HG03159 (cell line): ENCODE results near the gene BAG5.
A peak's percentile ranks its signal among the peaks of the same experiment; 100 is the strongest.

Experiments
- ATAC-seq: cut with Tn5 transposase; IDR thresholded peaks from one replicate; pipeline ENCODE4 v1.9.1; 2021; ENCODE audit warnings: mild to moderate bottlenecking, moderate library complexity; ENCODE audit not compliant: unreplicated experiment

BAG5 gene

DNA sequence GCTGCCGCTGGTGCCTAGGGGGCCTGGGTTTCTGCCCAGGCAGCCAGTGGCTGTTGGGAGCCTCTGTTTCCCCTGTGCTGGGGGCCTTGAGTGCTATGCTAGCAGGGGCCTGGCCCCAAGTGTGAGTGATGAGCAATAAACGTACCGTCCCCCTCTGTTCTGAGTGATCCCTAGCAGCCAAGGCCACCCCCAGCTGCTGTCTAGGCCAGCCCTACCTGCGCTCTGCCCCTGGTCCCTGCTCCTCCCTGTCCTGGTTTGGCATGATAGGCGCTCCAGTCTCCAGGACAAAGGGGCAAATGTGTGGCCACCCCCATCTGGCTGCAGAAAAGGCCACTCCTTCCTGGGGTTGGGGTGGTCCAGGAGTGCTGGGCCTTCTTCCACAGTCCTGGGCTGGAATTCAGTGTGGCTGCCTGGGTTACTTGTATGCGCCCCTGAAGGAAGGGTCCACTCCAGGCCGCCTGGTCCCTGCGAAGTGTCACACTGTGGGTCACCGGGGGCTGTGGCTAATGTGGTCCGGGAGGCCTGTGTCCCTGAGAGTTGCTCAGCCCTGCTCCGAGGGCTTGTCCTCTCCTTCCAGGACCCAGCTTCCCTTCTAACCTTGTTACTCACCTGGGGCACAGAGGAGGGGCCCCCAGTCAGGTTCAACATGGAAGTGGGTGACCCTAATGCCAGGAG, 26.4 kb downstream of the BAG5 start:
- no peak for ATAC-seq

DNA sequence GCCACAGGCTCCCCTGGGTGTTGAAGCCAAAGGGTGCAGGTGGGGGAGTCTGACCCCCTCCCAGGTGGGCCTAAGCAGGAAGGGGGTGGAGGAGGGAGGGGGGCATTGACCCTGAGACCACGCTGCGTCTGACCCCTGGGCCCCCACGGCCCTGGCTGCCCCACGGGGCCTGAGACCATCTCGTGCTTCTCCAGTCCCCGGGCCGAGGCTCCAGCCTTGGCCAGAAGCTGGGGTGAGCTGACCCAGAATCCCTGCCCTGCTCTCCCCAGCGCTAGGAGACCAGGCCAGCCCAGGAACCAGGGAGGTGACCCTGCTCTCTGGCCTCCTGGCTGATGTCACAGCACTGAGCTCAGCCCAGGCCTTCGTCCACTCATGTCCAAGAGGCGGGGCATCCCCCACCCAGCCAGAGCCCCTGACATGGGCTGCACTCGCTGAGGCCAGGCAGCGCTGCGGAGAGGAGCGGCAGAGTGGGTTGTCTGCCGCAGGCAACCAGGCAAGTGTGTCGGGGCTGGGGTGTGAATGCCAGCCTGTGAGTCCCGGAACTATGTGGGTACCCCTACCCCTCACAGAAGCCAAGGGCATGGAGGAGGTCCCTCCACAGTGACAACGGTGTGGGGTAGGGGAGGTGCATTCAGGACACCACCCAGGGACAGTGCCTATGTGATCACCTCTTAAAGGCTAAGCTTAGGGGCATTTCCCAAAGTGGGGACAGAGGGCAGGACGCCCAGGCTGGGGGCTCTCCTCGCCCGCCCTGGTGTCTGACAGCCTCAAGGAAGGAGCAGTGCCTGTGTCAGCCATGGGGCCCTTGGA, 27.2 kb downstream of the BAG5 start:
- ATAC-seq: no peak

DNA sequence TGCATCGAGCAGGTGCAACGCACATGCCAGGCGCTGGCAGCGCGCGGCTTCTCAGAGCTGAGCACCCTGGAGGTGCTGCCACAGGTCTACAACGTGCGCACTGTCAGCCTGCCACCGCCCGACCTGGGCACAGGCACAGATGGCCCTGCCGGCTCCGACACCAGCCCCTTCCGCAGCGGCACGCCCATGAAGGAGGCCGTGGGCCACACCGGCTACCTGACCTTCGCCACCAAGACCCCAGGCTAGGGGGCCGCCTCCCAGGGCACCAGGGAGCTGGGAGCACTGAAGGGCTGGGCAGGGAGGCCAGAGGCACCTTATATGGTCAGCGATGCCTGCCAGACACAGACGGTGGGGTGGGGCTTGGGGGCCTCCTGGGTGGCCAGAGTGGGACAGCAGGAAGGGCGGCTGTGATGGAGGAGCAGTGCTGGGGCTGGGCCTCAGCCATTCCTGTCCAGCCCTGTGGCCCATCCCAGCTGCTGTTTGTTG, 27.8 kb downstream of the BAG5 start:
- no peak for ATAC-seq

DNA sequence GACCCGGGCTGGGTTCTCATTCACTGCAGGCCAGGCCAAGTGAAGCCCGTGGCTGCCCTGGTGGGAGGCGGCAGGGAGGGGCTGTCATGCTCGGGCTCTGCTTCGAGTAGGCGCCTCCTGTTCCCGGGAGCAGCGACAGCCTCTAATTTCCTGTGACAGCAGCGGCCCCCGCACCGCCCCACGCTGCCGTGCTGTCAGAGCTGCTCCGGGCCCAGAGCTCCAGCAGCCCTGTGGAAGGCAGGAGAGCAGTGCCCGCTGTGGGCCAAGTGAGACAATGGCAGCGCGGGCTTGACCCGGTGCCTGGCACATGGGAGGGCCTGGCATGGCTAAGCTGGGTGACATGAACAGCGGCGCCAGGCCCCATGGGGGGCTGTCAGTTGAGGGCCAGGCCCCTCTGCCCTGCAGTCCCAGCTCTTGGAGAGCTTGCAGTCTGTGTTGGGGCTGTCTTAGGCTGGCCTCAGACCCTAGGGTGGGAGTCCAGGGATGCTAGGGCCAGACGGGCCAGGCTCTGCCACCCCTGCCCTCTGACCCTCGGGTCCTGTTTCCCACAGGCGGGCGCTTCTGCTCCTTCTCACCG, 28.4 kb downstream of the BAG5 start:
- no peak for ATAC-seq

DNA sequence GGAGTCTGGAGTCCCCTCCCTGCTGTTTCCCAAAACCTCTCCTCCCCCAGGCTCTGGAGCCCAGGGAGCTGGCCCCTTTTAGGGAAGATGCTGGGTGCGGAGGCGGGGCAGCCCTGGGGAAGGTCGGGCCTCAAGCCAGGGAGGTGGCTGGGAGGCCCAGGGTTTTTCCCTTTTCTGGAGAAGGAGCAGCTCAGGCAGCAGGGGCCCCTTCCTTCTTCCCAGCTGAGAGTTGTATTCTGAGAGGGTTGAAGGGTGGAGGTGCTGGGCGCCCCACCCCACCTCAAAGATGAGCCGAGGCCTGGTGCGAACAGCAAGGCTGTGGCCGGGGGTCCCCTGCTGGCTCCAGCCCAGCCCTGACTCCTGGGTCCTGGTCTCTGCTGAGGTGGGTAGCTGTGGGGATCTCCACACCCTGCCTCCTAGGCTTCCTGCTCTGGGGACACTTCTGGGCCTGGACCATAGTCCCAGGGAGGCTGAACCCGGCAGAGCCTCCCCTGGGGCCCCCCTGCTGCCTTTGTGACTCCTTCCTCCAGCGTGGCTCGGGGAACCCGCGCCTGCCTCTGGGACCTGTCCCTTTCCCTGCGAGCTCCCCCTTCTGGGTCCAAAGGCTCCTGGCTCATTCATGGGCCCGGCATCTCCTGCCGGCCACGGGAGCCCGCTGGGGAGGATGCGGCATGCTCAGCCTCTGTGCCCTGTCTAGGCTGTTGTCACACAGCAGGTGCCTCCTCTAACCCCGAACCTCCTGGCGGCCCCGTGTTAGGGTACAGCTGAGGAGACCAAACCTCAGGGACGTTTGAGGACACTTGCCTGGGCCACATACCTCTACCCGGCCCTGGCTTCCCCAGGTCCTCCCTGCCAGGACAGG, 29.1 kb downstream of the BAG5 start:
- ATAC-seq: no peak

DNA sequence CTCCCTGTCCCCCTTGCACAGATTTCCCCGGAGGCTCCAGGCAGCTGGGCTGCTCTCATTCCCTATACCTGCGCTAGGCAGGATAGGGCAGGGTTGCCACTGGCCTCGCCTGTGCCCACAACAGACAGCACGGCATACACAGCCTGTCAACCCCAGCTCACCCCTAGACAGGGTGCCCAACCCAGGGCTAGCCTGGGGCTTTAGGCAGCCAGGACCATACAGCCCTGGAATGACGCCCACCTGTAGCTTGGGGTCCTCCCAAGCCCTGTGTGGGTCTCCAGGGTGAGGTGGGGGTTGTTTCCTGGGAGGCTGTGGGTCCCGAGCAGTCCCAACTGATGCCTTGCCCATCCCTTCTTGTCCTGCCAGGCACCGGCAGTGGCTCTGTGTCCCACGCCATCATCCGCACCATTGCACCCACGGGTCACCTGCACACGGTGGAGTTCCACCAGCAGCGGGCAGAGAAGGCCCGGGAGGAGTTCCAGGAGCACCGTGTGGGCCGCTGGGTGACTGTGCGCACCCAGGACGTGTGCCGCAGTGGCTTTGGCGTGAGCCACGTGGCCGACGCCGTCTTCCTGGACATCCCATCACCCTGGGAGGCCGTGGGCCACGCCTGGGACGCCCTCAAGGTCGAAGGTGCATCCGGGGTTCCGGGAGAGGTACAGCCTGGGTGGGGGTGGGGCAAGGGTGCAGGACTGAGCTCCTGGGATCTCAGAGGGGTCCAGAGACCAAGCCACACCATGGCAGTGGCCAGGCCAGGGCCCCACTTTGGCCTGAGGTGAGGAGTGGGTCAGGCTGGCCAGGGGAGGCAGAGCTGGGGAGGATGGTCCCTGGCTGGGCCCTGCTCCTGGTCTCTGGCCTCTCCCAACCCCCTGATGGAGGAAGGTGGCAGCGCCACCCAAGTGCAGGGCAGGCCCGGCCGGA, 30.0 kb downstream of the BAG5 start:
- no peak for ATAC-seq

DNA sequence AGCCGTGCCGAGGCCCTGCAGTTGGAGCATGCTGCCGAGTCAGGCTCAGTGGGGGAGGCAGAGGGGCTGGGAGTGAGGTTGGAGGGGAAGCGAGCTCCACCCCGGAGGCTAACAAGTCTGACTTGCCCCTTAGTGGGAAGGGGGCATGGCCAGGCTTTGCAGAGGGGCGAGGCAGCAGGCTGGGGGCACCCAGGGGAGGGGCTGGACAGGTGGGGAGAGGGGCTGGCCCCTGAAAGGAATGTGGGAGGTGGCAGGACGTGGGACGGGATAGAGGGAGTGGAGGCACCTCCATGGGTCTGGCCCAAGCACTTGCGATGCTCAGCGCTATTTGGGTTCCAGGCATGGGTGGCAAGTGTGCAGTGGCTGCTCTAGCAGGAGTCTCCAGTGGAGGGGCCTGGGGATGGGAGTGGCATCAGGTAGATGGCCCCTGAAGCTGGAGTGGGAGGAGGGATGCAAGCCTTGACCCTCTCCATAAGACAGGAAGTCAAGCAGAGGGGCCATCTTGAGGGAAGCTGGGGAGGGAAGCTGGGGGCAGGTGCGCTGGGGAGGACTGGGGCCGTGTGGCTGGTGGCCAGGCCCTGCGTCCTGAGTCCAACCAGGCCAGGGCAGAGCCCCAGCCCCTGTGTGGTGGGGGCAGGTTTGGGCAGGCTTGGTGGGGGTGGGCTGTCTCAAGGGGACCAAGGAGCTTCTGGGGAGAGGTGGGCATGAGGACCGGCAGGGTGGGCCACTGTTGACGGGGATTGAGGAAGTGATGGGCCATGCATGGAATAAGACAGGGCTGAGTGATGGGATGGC, 30.8 kb downstream of the BAG5 start:
- no peak for ATAC-seq

DNA sequence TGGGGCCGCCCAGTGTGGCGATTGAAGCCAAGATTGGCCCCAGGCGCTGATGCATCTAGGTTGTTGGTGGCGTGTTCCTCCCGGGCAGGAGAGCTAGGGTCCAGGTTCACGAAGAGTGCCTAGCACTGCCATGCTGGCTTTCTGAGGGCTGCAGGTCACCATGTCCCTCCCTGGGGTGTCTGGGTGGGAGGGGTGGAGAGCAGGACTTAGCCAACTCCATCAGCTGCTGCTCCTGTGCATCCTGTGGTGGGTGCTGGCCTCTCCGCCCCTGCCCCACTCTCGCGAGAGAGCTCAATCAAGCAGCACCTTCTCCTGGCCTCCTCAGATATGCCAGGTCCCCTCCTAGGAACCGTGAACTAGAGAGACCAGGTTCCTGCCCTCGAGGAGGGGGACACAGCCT, 31.6 kb downstream of the BAG5 start:
- no peak for ATAC-seq

DNA sequence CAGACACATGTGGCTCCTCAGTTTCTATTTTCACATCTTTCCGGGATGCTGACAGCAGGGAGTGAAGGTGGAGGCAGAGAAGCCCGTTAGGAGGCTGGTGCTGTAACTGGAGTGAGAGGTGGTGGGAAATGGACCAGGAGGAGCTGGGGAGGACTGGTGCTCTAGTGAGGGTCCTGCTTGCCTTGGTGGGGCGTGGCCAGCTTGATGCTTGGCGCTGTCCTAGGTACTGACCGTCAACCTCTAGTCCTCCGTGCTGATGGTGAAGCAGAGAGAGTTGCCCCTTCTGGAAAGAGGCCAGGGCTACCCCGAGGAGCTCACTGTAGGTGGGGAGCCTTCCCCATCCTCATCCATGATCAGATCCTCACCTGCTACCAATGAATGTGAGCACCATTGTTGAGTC, 32.1 kb downstream of the BAG5 start:
- ATAC-seq: no peak

DNA sequence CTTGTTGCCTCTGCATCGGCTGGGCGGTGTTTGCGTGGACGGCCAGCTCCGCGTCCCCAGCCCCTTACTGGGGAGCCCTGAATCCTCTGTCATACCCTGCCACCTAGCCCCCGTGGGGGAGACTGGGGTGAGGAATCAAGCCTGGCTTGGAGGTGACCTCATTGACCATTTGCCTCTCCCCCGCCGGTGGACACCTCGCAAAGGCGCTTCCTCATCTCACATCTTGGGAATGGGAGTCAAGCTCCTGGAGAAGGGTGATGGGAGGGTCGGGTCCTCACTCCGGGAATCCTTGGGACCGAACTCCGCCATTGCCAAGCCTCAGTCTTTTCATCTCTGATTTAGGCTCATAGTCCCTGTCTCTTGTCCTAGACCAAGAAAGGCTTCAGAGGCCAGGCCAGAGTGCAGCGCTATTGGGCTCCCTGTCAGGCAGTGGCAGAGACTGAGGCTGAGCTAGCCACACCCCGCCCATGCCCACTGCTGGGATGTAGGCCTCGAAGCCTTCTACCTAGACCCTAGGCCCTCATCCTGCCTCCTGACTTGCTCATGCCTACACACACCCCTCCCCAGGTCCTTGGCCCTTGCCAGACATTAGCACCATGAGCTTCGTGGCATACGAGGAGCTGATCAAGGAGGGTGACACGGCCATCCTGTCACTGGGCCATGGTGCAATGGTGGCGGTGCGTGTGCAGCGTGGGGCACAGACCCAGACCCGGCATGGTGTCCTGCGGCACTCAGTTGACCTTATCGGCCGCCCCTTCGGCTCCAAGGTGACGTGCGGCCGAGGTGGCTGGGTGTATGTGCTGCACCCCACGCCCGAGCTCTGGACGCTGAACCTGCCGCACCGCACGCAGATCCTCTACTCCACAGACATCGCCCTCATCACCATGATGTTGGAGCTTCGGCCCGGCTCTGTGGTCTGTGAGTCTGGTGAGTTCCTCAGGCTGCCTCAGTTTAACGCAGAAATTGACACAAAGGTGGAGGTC, 32.8 kb downstream of the BAG5 start:
- ATAC-seq: no peak

DNA sequence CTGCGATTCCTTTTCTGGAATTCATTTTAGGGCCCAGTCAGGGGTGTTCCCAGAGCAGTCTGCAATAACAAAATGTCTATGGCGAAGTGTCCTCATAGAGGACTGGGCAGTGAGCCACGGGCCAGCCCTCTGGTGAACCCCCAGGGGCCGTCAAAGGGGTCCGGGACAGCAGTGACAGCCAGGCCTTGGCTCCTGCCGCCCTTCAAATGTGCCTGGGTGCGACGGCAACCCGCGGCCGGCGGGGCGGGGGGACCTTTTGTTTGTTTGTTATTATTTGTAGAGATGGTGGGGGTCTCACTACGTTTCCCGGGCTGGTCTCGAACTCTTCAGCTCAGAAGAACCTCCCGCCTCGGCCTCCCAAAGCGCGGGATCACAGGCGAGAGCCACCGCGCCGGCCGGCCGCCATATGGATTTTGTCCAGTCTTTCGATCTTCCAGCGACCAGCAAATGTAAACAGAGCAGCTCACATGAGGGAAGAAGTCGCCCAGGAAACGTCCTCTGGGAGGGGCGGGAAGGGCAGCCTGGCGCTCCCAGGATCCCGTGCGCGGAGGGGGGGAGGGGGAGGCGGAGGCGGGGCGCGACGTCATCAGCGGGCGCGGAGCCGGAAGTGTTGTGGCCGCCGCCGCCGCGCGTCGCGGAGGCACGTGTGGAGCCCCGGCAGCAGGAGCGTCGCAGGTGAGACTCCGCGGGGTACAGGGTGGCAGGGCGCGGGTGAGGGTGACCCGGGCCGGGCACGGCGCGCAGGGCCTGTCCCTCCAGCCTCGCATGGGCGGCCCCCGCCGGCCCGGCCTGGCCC, 33.7 kb downstream of the BAG5 start, which contains the start of gene TRMT61A:
TSS of gene TRMT61A (plus strand) at position 610 of the 796 bp plus-strand sequence. CDS start 783 bp downstream, outside the sequence.
- ATAC-seq: peak; percentile 42

DNA sequence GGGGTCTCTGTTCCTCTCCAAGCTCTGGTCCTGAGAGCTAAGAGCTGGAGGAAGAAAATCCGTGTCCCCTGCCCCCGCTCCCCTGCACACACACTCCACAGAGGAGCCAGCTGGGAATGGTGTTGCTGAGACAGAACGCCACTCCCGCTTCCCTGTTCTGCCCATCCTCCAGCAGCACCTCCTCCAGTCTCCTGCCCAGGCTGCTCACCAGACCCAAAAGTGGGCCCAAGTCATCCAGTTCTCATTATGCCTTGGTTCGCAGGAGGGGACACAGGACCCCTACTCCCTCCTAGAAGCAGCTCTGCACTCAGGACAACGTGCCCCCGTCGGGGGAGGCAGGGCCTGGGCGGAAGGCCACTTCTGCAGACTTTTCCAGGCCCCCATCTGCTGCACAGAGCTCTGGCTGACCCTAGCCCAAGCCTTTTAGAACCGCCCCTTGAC, 34.3 kb downstream of the BAG5 start:
- ATAC-seq: no peak

DNA sequence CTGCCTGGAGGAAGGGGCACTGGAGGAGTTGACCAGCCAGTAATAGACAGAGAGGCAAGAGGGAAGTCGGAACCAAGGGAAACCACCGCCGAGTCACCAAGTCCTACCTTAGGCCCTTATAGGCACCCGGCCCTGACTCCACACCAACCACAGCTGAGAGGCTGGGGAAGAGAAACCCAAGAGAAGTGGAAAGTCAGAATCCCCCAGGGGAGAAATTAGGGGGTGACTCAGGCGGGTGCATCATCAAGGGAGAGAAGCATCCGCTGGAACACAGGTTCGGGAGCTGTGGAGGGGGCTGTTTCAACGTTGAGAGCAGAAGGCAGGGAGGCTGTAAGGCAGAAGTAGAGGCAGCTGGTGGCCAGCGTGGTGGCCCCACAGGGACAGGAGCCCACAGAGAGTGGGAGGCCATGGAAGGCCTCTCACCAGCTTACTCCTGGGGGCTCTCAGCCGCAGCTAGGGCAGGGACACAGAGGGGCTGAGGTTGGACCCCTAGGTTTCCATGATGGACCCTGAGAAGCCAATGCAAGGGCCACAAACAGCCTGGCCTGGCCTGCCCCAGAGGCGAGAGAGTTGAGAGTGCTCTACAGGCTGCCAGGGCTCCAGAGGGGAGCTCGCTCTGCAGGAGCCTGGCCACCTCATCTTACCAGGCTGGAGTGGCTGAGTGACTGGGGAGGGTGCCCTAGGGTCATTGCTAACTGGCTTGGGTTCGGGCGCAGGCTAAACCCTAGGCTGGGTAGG, 34.9 kb downstream of the BAG5 start:
- peak; percentile 60 for ATAC-seq

DNA sequence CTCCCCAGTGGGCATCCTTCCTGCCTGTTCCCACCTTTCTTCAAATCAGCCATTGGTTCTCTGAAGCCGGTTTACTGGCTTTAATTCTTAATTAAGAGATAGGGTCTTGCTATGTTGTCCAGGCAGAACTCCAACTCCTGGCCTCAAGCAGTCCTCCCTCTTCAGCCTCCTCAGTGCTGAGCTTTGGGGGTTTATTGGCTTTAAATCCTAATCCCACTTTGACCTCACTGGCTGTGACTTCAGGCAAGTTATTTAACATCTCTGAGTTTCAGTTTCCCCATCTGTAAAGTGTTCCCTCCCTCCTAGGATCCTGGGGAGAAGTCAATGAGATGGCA, 35.6 kb downstream of the BAG5 start:
- no peak for ATAC-seq

DNA sequence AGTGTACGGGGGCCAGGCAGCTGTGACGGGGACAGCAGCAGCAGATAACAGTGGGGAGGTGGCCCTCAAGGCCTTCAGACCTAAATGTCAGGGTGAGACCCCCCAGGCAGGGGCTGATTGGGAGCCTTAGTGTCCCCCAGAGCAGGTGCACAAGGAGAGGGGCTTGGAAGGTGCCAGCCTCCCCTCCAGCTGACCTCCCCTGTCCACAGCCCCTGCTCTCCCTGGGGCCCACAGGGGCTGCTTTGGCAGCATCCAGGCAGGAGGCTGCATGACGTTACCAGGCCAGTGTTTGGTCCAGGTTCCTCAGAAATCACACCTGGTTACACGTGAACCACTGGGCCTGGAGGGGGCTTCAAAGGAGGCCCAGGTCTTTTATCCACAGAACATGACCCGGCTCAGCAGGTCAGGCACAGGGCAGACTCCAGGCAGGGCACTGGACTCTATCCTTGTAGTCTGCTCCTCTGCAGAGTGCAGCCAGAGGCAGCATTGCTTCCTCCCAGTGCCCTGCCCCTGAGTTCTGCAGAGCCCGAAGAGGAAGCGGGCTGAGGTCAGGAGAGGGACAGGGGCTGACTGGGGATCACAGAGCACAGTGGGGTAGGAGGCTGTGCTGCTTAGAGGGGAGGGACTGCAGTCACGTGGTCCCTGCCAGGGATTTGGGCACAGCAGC, 36.1 kb downstream of the BAG5 start:
- no peak for ATAC-seq
